K562 (cell line): ENCODE measurements around the gene DNAAF8. TPM values are rescaled to one million over a fixed set of nuclear protein-coding genes. Genes with fewer than 3 reads are reported as not detected.

Source experiments
- ARID1B ChIP-seq: fragments of 450-650 bp; IDR thresholded peaks from 2 replicates; pipeline ENCODE4 v1.6.1; 2016; ENCODE audit warnings: antibody characterized with exemption, mild to moderate bottlenecking, inconsistent platforms
- ATF7 ChIP-seq: fragments of 450-650 bp; IDR thresholded peaks from 2 replicates; pipeline ENCODE4 v1.7.1; 2014; ENCODE audit warnings: mild to moderate bottlenecking, moderate library complexity
- EGR1 ChIP-seq: fragments of 450-650 bp; conservative IDR thresholded peaks from 2 replicates; pipeline ENCODE4 v1.6.1; 2017; ENCODE audit warnings: mild to moderate bottlenecking
- EHMT2 ChIP-seq: fragments of 450-650 bp; IDR thresholded peaks from 2 replicates; pipeline ENCODE4 v1.6.1; 2018; ENCODE audit warnings: antibody characterized with exemption
- ELF1 ChIP-seq: fragments of 200-800 bp; sonication (Bioruptor generic); IDR thresholded peaks from 2 replicates; pipeline ENCODE4 v1.6.1; 2016; ENCODE audit warnings: missing genetic modification characterization, missing compliant biosample characterization
- ELK3 ChIP-seq: fragments of 450-650 bp; formaldehyde crosslinking; IDR thresholded peaks from 2 replicates; pipeline ENCODE4 v1.4.0; 2020; ENCODE audit warnings: mild to moderate bottlenecking
- FOXO4 ChIP-seq: fragments of 450-650 bp; formaldehyde crosslinking; IDR thresholded peaks from 2 replicates; pipeline ENCODE4 v1.4.0; 2020; ENCODE audit warnings: mild to moderate bottlenecking, moderate library complexity
- GATA2 ChIP-seq: sonication (generic); formaldehyde crosslinking; IDR thresholded peaks from 2 replicates; pipeline ENCODE4 v1.4.0; 2020; ENCODE audit warnings: mild to moderate bottlenecking, missing genetic modification reagents
- GTF2E2 ChIP-seq: fragments of 200-800 bp; sonication (Bioruptor generic); IDR thresholded peaks from 2 replicates; pipeline ENCODE4 v1.6.1; 2016; ENCODE audit warnings: missing genetic modification characterization, missing compliant biosample characterization
- JUN ChIP-seq, 2 experiments: sonication (generic) in 1 of 2; formaldehyde crosslinking in 1 of 2; IDR thresholded peaks; 2 replicates each; pipeline versions ENCODE4 v1.6.1 to v1.8.0; 2012 to 2022; ENCODE audit warnings: borderline replicate concordance in 2 of 2, mild to moderate bottlenecking in 2 of 2, improper control_type of control experiment in 1 of 2, low read depth in 1 of 2, low read length in 1 of 2, missing genetic modification reagents in 1 of 2
- JUND ChIP-seq, 2 experiments: IDR thresholded peaks; 2 replicates in 1 of 2; 3 replicates in 1 of 2; pipeline ENCODE4 v1.6.1; 2011; ENCODE audit warnings: borderline replicate concordance in 2 of 2, low read depth in 2 of 2, low read length in 2 of 2, improper control_type of control experiment in 1 of 2, missing biosample characterization in 1 of 2, missing genetic modification characterization in 1 of 2, missing genetic modification reagents in 1 of 2
- MCM7 ChIP-seq, 2 experiments: fragments of 450-650 bp; IDR thresholded peaks; 2 replicates each; pipeline ENCODE4 v1.6.1; 2016 to 2018
- NCOA4 ChIP-seq: fragments of 450-650 bp; IDR thresholded peaks from 2 replicates; pipeline ENCODE4 v1.6.1; 2018; ENCODE audit warnings: mild to moderate bottlenecking; ENCODE audit not compliant: partially characterized antibody
- PRMT5 ChIP-seq: sonication (generic); formaldehyde crosslinking; IDR thresholded peaks from 2 replicates; pipeline ENCODE4 v1.5.0; 2020; ENCODE audit warnings: missing genetic modification reagents
- SMAD1 ChIP-seq: fragments of 150-350 bp; IDR thresholded peaks from 2 replicates; pipeline ENCODE4 v1.6.1; 2014; ENCODE audit warnings: low read length, low read depth; ENCODE audit not compliant: partially characterized antibody
- SMARCA4 ChIP-seq: fragments of 450-650 bp; IDR thresholded peaks from 2 replicates; pipeline ENCODE4 v1.6.1; 2016
- ZBED1 ChIP-seq: IDR thresholded peaks from 2 replicates; pipeline ENCODE4 v1.6.1; 2014
- ZKSCAN3 ChIP-seq: fragments of 250-450 bp; sonication (Bioruptor Pico); IDR thresholded peaks from 2 replicates; pipeline ENCODE4 v1.4.0; 2020
- ZNF133 ChIP-seq: fragments of 250-450 bp; sonication (Bioruptor Pico); IDR thresholded peaks from 2 replicates; pipeline ENCODE4 v1.4.0; 2020; ENCODE audit warnings: mild to moderate bottlenecking
- ZNF280B ChIP-seq: fragments of 250-450 bp; sonication (Bioruptor Pico); IDR thresholded peaks from 2 replicates; pipeline ENCODE4 v1.5.1; 2021; ENCODE audit warnings: mild to moderate bottlenecking
- ZNF561 ChIP-seq: fragments of 450-650 bp; formaldehyde crosslinking; conservative IDR thresholded peaks from 2 replicates; pipeline ENCODE4 v1.4.0; 2020; ENCODE audit warnings: mild to moderate bottlenecking, moderate library complexity
- ZNF639 ChIP-seq, 2 experiments: fragments of 200-800 bp in 1 of 2; sonication (Bioruptor generic) in 1 of 2; sonication (generic) in 1 of 2; formaldehyde crosslinking in 1 of 2; IDR thresholded peaks in 1 of 2; conservative IDR thresholded peaks in 1 of 2; 2 replicates each; pipeline versions ENCODE4 v1.5.0 to v1.6.1; 2016 to 2020; ENCODE audit warnings: missing compliant biosample characterization in 1 of 2, missing genetic modification characterization in 1 of 2, missing genetic modification reagents in 1 of 2
- ZNF699 ChIP-seq: fragments of 250-450 bp; sonication (Bioruptor Pico); IDR thresholded peaks from 2 replicates; pipeline ENCODE4 v1.8.0; 2021; ENCODE audit warnings: mild to moderate bottlenecking, moderate library complexity; ENCODE audit not compliant: insufficient replicate concordance
- polyA plus RNA-seq, 8 experiments: library from polyadenylated mRNA; depleted of rRNA in 4 of 8; stranded (reverse) in 5 of 8; unstranded in 3 of 8; fragments of >200 nt; fragmentation: Nextera tagmentation in 2 of 8; fragmentation: Illumina TruSeq in 1 of 8; extraction: Ambion mirVana in 2 of 8; extraction: Trizol in 1 of 8; gene quantifications; 2 replicates each; pipeline versions ENCODE4 v1.2.1 to v1.2.3, GENCODE V29; 2011 to 2014; ENCODE audit warnings: inconsistent platforms in 1 of 8, missing spikeins in 1 of 8
- total RNA-seq, 7 experiments: library from RNA; depleted of rRNA in 6 of 7; stranded (reverse); fragments of >200 nt in 6 of 7; fragmentation: Illumina TruSeq in 2 of 7; extraction: Trizol in 2 of 7; gene quantifications; 2 replicates each; pipeline versions ENCODE4 v1.2.1 to v1.2.3, GENCODE V29; 2011 to 2021; ENCODE audit warnings: low replicate concordance in 1 of 7
- TF ChIP-seq, protein P1 (sequence below): fragments of 450-650 bp; conservative IDR thresholded peaks from 2 replicates; pipeline ENCODE4 v1.6.1; 2016; ENCODE audit warnings: missing genetic modification characterization, low read depth, mild to moderate bottlenecking, missing compliant biosample characterization, moderate library complexity

The DNAAF8 gene
- total and polyA plus RNA-seq, 9 of the 15 experiments (the other 6 are each of a cell fraction or from before 2014, with no cell fraction given) = 0.04 to 0.12 (median 0.10) TPM; not detected in 6

DNA sequence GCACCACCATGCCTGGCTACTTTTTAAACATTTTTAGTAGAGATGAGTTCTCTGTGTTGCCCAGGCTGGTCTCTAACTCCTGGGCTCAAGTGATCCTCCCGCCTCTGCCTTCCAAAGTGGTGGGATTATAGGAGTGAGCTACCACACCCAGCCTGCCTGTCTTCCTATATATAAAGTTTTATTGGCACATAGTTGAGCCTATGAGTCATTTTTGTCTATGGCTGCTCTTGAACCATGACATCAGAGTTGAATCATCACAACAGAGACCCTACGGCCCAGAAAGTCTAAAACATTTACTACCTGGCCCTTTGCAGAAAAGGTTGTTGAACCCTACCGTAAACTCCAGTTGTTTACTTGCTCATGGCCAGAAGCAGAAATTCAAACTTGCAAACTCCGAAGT is 45.9 kb downstream of the DNAAF8 start (continued):
- no peak for TF ChIP-seq ZNF639 (CRISPR knock-in tag; conservative IDR thresholded peaks at IDR 0.05 in 1 of 2, IDR thresholded peaks at IDR 0.05 in 1 of 2)
- TF ChIP-seq MCM7 (IDR thresholded peaks at IDR 0.05) = no peak
- TF ChIP-seq, protein P1, sequence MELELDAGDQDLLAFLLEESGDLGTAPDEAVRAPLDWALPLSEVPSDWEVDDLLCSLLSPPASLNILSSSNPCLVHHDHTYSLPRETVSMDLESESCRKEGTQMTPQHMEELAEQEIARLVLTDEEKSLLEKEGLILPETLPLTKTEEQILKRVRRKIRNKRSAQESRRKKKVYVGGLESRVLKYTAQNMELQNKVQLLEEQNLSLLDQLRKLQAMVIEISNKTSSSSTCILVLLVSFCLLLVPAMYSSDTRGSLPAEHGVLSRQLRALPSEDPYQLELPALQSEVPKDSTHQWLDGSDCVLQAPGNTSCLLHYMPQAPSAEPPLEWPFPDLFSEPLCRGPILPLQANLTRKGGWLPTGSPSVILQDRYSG = no peak
- TF ChIP-seq SMARCA4 = 0 out of 2 replicates have a peak, but pooled peaks have one; percentile 34
- no peak for TF ChIP-seq GTF2E2 (tag)
- no peak for TF ChIP-seq ZNF133 (CRISPR knock-in tag)
- TF ChIP-seq ZNF699 (CRISPR knock-in tag) = no peak
- no peak for TF ChIP-seq ELK3 (CRISPR knock-in tag)
- TF ChIP-seq EGR1 = no peak
- TF ChIP-seq NCOA4 = no peak
- TF ChIP-seq FOXO4 (CRISPR knock-in tag) = no peak
- peak; percentile 93 for TF ChIP-seq JUND (IDR thresholded peaks at IDR 0.05; ENCODE audit: borderline replicate concordance, low read depth, low read length)
- peak; percentile 93 for TF ChIP-seq JUND (tag; IDR thresholded peaks at IDR 0.05; ENCODE audit: borderline replicate concordance, low read depth, low read length)
- TF ChIP-seq ZBED1 = no peak
- no peak for TF ChIP-seq ZNF280B
- TF ChIP-seq ELF1 (tag) = no peak
- no peak for TF ChIP-seq GATA2
- TF ChIP-seq SMAD1 = no peak
- TF ChIP-seq ARID1B = peak; percentile 32; the same call in 1 of the 2 replicates
- no peak for TF ChIP-seq ZKSCAN3 (CRISPR knock-in tag)
- no peak for TF ChIP-seq ZNF561 (CRISPR knock-in tag)
- TF ChIP-seq EHMT2 = no peak
- TF ChIP-seq JUN (IDR thresholded peaks at IDR 0.05; ENCODE audit: borderline replicate concordance, low read depth, low read length) = peak; percentile 95
- no peak for TF ChIP-seq JUN (CRISPR knock-in tag; IDR thresholded peaks at IDR 0.05; ENCODE audit: borderline replicate concordance)
- no peak for TF ChIP-seq PRMT5 (CRISPR knock-in tag)
- peak; percentile 84 for TF ChIP-seq ATF7
